PFSK-1 (cell line): ENCODE measurements around the gene HECTD2.

Experiments
- FOXP2 ChIP-seq: optimal IDR thresholded peaks from 2 replicates; pipeline ENCODE3; 2011; ENCODE audit warnings: borderline replicate concordance, control low read depth, inconsistent platforms; ENCODE audit not compliant: insufficient read depth; ENCODE audit errors: extremely low read length, extremely low read depth
- POLR2AphosphoS5 ChIP-seq: IDR thresholded peaks from 2 replicates; pipeline ENCODE4 v1.6.1; 2012; ENCODE audit warnings: low read depth, mild to moderate bottlenecking, control low read depth, low read length, moderate library complexity
- SIN3A ChIP-seq: IDR thresholded peaks from 2 replicates; pipeline ENCODE4 v1.6.1; 2012; ENCODE audit warnings: mild to moderate bottlenecking, low read length, moderate library complexity, borderline replicate concordance; ENCODE audit not compliant: insufficient read depth
- TAF1 ChIP-seq: IDR thresholded peaks from 2 replicates; pipeline ENCODE4 v1.6.1; 2012; ENCODE audit warnings: low read length, control low read depth, borderline replicate concordance; ENCODE audit not compliant: insufficient read depth
- TF ChIP-seq, protein P1 (sequence below), 2 experiments: IDR thresholded peaks; 2 replicates each; pipeline versions ENCODE4 v1.6.1 to v1.8.0; 2011 to 2012; ENCODE audit warnings: low read depth in 2 of 2, low read length in 2 of 2, control low read depth in 1 of 2, inconsistent platforms in 1 of 2, mild to moderate bottlenecking in 1 of 2, moderate library complexity in 1 of 2; ENCODE audit not compliant: insufficient read depth in 1 of 2

Gene HECTD2

DNA sequence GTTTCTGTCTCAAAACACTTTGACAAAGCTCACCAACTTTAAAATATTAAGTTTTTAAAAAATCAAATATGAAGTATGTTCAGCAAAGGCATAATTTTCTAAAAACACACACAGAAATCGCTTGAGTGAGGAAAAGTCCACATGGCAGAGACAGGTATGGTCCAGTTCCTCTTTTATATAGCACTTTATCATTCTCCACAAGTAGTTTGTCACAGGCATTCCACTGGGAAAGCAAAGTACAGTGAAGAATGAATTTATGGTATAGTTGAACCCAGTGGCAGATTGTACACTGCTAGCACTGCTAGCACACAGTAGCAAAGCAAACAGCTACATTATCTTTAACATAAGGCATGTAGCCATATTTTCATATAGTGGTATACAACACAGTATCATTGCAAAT is 102.3 kb downstream of the HECTD2 start:
- TF ChIP-seq, protein P1, sequence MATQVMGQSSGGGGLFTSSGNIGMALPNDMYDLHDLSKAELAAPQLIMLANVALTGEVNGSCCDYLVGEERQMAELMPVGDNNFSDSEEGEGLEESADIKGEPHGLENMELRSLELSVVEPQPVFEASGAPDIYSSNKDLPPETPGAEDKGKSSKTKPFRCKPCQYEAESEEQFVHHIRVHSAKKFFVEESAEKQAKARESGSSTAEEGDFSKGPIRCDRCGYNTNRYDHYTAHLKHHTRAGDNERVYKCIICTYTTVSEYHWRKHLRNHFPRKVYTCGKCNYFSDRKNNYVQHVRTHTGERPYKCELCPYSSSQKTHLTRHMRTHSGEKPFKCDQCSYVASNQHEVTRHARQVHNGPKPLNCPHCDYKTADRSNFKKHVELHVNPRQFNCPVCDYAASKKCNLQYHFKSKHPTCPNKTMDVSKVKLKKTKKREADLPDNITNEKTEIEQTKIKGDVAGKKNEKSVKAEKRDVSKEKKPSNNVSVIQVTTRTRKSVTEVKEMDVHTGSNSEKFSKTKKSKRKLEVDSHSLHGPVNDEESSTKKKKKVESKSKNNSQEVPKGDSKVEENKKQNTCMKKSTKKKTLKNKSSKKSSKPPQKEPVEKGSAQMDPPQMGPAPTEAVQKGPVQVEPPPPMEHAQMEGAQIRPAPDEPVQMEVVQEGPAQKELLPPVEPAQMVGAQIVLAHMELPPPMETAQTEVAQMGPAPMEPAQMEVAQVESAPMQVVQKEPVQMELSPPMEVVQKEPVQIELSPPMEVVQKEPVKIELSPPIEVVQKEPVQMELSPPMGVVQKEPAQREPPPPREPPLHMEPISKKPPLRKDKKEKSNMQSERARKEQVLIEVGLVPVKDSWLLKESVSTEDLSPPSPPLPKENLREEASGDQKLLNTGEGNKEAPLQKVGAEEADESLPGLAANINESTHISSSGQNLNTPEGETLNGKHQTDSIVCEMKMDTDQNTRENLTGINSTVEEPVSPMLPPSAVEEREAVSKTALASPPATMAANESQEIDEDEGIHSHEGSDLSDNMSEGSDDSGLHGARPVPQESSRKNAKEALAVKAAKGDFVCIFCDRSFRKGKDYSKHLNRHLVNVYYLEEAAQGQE (IDR thresholded peaks at IDR 0.05; ENCODE audit: insufficient read depth in 1 of 2, low read depth in 2 of 2, low read length in 2 of 2) = no peak
- TF ChIP-seq POLR2AphosphoS5 (no peak), FOXP2 (no peak), SIN3A (no peak), TAF1 (no peak)

DNA sequence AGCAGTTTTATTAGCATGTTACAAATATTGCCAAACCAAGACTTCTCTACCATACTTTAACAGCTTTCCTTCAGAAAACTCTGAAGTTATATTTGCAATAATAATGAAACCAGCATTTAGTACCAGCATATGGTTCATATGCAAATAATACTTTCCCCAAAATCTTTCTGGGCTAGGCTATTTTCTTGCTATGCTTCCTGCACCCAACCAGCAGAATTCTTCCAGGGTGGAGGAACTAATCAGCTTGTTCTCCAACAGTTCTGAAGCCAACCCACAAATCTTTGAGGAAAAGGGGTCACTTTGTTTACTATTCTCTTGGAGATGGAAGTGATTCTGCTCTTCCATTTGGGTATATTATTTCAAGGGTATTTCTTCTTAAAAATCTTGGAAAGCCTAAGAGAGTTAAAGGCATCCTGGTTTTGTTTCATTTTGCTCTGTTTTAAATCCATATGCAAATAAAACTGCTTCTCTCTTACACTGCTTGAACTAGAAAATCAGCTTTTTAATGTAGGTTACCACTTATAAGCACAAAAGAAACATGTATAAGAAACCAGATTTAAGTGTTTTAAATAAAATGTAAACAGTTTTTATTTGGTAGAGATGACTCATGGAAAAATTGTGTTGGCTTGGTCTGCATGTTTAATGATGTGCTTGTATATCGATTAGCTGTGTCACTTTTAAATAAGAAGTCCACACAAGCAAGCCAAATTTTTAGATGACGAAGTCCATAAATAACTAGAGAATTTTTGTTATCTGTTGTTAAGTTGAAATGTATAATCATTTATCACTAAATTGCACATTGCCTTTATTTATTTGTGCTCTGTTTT is 103.7 kb downstream of the HECTD2 start:
- TF ChIP-seq POLR2AphosphoS5 = no peak
- TF ChIP-seq TAF1 = no peak
- no peak for TF ChIP-seq SIN3A

DNA sequence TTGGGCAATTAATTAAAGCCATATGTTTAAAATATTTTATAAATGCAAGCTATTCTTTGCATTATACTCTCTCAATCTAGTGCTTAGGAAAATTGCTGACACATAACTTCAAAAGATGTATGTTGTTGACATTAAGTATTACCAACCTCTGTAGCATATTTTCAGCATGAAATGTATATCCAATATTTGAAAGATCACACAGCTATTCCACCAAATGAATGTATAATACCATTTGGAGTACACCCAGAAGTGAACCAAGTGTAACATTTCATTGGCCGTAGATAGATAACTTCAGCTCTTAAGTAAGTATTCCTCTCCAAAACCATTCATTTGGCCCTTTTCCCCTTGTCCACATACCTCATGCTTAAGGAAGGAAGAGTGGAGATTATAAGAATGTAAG is 104.6 kb downstream of the HECTD2 start:
- TF ChIP-seq, protein P1 (IDR thresholded peaks at IDR 0.05; ENCODE audit: insufficient read depth in 1 of 2, low read depth in 2 of 2, low read length in 2 of 2) = no peak

DNA sequence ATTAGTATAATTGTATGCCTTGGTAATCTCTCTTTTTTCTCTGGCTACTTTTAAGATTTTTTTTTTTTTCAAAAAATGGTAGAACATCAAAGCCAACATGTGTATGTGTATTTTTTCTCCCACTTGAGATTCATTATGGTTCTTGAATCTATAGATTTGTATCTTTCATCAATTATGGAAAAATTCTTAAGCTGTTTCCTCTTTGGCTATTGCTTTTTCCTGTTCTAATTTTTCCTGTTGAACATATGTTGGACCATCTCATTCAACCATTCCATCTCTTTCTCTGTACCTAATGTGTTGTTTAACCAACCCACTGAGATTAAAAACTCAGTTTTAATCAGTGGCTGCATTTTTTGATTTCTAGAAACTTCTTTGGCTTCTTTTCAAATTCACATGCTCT is 107.2 kb downstream of the HECTD2 start:
- TF ChIP-seq, protein P1 (IDR thresholded peaks at IDR 0.05; ENCODE audit: insufficient read depth in 1 of 2, low read depth in 2 of 2, low read length in 2 of 2) = no peak
- TF ChIP-seq POLR2AphosphoS5 (no peak), TAF1 (no peak), SIN3A (no peak), FOXP2 (no peak)

DNA sequence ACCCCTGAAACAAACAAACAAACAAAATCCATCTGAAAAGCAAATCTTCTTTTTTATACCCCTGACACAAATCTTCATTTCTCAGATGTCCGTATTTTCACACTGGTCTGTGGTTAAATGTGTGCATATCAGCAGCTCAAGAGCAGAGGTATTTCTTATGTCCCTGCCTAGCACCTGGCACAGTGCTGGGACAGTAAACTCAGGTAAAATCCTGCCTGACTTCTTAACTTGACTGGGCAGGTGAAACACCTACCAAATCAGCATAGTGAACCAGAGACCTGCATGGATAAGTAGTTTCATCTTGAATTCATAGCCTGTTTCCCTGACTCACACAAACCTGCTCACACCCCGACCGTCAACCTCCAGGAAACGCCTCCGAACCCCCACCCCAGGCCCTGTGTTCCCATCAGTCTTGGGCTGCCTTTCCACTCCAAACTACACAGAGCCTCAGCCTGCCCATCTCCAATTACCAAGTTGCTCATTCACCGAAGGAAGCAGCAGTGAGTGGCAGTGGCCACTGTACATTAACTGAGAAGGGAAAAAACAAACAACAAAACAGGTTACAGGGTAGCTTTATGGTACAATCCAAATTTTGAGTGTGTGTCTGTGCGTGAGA is 109.9 kb downstream of the HECTD2 start:
- TF ChIP-seq FOXP2 (no peak), POLR2AphosphoS5 (no peak), TAF1 (no peak), SIN3A (no peak)
- TF ChIP-seq, protein P1 (IDR thresholded peaks at IDR 0.05; ENCODE audit: insufficient read depth in 1 of 2, low read depth in 2 of 2, low read length in 2 of 2) = no peak
